Endothelial cell of umbilical vein (primary cell): ENCODE measurements around the gene LPP. TPM values are rescaled to one million over a fixed set of nuclear protein-coding genes. Genes with fewer than 3 reads are reported as not detected.
A peak's percentile ranks its signal among the peaks of the same experiment; 100 is the strongest.

ENCODE experiments used
- BruUV-seq: library from RNA; stranded (reverse); fragments of 400-500 nt; replicated peaks from 2 replicates; lab custom pipeline; 2021; lab: Mats Ljungman, UMichigan
- CTCF ChIA-PET: fragments of 300-600, 350-600 bp; sonication (Branson Sonifier 250); formaldehyde crosslinking; loops from one replicate; lab custom pipeline; 2021; ENCODE audit warnings: antibody characterized with exemption, inconsistent platforms; lab: Charles Lee
- POLR2A ChIA-PET: fragments of 300-600, 350-600 bp; sonication (Branson Sonifier 250); formaldehyde crosslinking; loops from one replicate; lab custom pipeline; 2021; ENCODE audit warnings: antibody characterized with exemption, inconsistent platforms; lab: Charles Lee
- DNase-seq: peaks from one replicate; pipeline ENCODE4 v3.0.0-alpha.2; 2011; ENCODE audit warnings: low read depth, low spot score
- FAIRE-seq: peaks from 2 replicates; lab custom pipeline; 2011; peaks lifted over from hg19 to GRCh38; lab: Jason Lieb, UNC
- H2AFZ ChIP-seq: 2 replicates; pipeline ENCODE4 v1.6.0; 2012; ENCODE audit warnings: low read depth, low read length, control low read depth, inconsistent platforms
- H3K27ac ChIP-seq: 2 replicates; pipeline ENCODE4 v1.5.1; 2011; ENCODE audit warnings: low read depth, mild to moderate bottlenecking, control low read depth, low read length, moderate library complexity; ENCODE audit not compliant: insufficient read depth
- H3K27me3 ChIP-seq, 2 experiments: 2 replicates each; pipeline versions ENCODE4 v1.6.0 to v1.6.1; 2011; ENCODE audit warnings: low read length in 2 of 2, mixed read lengths in 1 of 2; ENCODE audit not compliant: control insufficient read depth in 2 of 2, insufficient read depth in 2 of 2
- H3K36me3 ChIP-seq, 2 experiments: 2 replicates in 1 of 2; 3 replicates in 1 of 2; pipeline ENCODE4 v1.5.1; 2011; ENCODE audit warnings: low read length in 2 of 2, mild to moderate bottlenecking in 1 of 2, moderate library complexity in 1 of 2; ENCODE audit not compliant: control insufficient read depth in 2 of 2, insufficient read depth in 2 of 2; ENCODE audit errors: extremely low read depth in 1 of 2
- H3K4me1 ChIP-seq: 3 replicates; pipeline ENCODE4 v1.5.1; 2011; ENCODE audit warnings: mild to moderate bottlenecking, low read length; ENCODE audit not compliant: control insufficient read depth, insufficient read depth; ENCODE audit errors: extremely low read depth
- H3K4me2 ChIP-seq: 2 replicates; pipeline ENCODE4 v1.6.1; 2011; ENCODE audit warnings: low read length, control low read depth, mixed read lengths; ENCODE audit not compliant: insufficient read depth
- H3K4me3 ChIP-seq, 3 experiments: fragments of 200-600 bp in 1 of 3; sonication (generic), shearing (Covaris generic) in 1 of 3; replicated peaks in 1 of 3; 2 replicates each; pipeline ENCODE4 v1.5.1; 2011 to 2016; ENCODE audit warnings: control low read depth in 3 of 3, low read length in 3 of 3, mild to moderate bottlenecking in 2 of 3, inconsistent platforms in 1 of 3, low read depth in 1 of 3, moderate library complexity in 1 of 3; ENCODE audit not compliant: insufficient read depth in 1 of 3
- H3K79me2 ChIP-seq: 2 replicates; pipeline ENCODE4 v1.6.0; 2012; ENCODE audit warnings: low read length, inconsistent platforms; ENCODE audit not compliant: control insufficient read depth, insufficient read depth
- H3K9ac ChIP-seq: replicated peaks from 2 replicates; pipeline ENCODE3; 2011; ENCODE audit warnings: low read length, control low read depth; ENCODE audit not compliant: insufficient read depth; ENCODE audit errors: extremely low read depth
- H3K9me1 ChIP-seq: replicated peaks from 3 replicates; pipeline ENCODE4 v1.6.0; 2011; ENCODE audit warnings: mild to moderate bottlenecking, low read length; ENCODE audit not compliant: control insufficient read depth, insufficient read depth; ENCODE audit errors: extremely low read depth
- H3K9me3 ChIP-seq: replicated peaks from 2 replicates; pipeline ENCODE4 v1.5.1; 2012; ENCODE audit warnings: low read length, inconsistent platforms; ENCODE audit not compliant: control insufficient read depth, insufficient read depth
- H4K20me1 ChIP-seq: replicated peaks from 2 replicates; pipeline ENCODE3; 2011; ENCODE audit warnings: mild to moderate bottlenecking, low read length; ENCODE audit not compliant: control insufficient read depth, insufficient read depth; ENCODE audit errors: extremely low read depth
- EZH2 ChIP-seq: IDR thresholded peaks from 2 replicates; pipeline ENCODE4 v1.6.1; 2012; ENCODE audit warnings: borderline replicate concordance, low read depth, mild to moderate bottlenecking, moderate library complexity, low read length, inconsistent platforms; ENCODE audit not compliant: severe bottlenecking
- FOS ChIP-seq: IDR thresholded peaks from 2 replicates; pipeline ENCODE4 v1.6.1; 2011; ENCODE audit warnings: mild to moderate bottlenecking, low read length, moderate library complexity, borderline replicate concordance; ENCODE audit not compliant: insufficient read depth
- JUN ChIP-seq: IDR thresholded peaks from 2 replicates; pipeline ENCODE4 v1.6.1; 2011; ENCODE audit warnings: borderline replicate concordance, low read depth; ENCODE audit not compliant: insufficient read length, insufficient read depth
- POLR2A ChIP-seq: IDR thresholded peaks from 2 replicates; pipeline ENCODE4 v1.6.1; 2012; ENCODE audit warnings: low read depth, mild to moderate bottlenecking, control low read depth, low read length
- POLR2AphosphoS5 ChIP-seq: IDR thresholded peaks from 2 replicates; pipeline ENCODE4 v1.6.1; 2012; ENCODE audit warnings: low read depth, mild to moderate bottlenecking, control low read depth, low read length, moderate library complexity; ENCODE audit not compliant: insufficient read depth
- dilution Hi-C: fragments of 300-500 bp; cut with MboI; formaldehyde crosslinking; loops from one replicate; pipeline ENCODE4 v1.15.0; 2019; ENCODE audit warnings: low sequenced_read_pairs; ENCODE audit not compliant: extremely low pct_ligation_motif_present
- intact Hi-C: fragments of 100-400 bp; cut with micrococcal nuclease; formaldehyde crosslinking; loops from one replicate; pipeline ENCODE4 v1.10.0; 2022
- polyA plus RNA-seq, 4 experiments: library from polyadenylated mRNA; depleted of rRNA in 3 of 4; stranded (reverse) in 3 of 4; unstranded in 1 of 4; fragments of >200 nt; gene quantifications; 2 replicates each; pipeline versions ENCODE4 v1.2.1 to v1.2.3, GENCODE V29; 2011 to 2012; ENCODE audit warnings: missing spikeins in 1 of 4
- total RNA-seq: library from RNA; stranded (reverse); gene quantifications from 2 replicates; pipeline ENCODE4 v1.2.3, GENCODE V29; 2021
- TF ChIP-seq, protein P1 (sequence below), 2 donors: IDR thresholded peaks; 1 replicate in 1 of 2; 2 replicates in 1 of 2; pipeline ENCODE4 v1.5.1; 2011; ENCODE audit warnings: low read length in 2 of 2, mild to moderate bottlenecking in 2 of 2, moderate library complexity in 2 of 2, control low read depth in 1 of 2, inconsistent platforms in 1 of 2, low read depth in 1 of 2; ENCODE audit not compliant: insufficient read depth in 1 of 2; ENCODE audit errors: extremely low read depth in 1 of 2

Gene LPP
- total and polyA plus RNA-seq, 2 donors (not counting 3 experiments of a cell fraction or from before 2014, with no cell fraction given), result 16.9 to 153 TPM

DNA sequence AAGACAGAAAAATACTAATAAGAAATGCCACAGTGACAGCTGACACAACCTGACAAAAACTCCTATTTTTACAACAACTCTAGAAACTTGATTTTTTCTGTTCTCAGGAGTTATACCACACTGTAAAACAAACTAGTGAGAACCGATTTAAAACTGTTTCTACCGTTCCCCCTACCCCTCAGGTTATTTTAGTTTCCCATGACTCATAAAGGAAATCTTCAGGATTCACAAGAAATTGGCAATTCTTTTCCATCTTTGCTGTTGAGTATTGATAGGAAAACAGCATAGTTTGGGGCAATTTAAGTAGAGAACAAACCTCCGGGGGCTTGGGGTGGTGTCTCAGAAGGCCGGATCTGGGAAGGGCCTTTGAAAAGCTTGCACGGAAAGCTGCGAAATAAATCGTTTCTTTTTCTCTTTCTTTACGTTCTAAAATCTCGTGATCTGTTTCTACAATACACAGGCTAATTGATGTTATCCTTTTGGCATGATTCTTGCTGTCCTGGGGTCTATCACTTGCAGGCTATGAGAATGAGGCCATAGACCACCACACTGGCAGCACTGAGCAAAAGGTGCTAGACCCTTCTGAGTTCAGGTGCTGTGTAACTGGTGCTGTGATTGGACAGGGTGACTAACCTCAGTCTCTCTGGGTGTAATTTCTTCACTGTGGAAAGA is 89.3 kb downstream of the LPP start:
- H3K79me2 ChIP-seq, result peaks cover 13% of the 10 kb centered on the region
- peak; percentile 32 for DNase-seq
- CTCF ChIA-PET, result interaction anchor here (1.1 kb wide), 1 partner anchor 9 kb away, joined by 3 read pairs; no protein-coding TSS in a partner anchor

More for the DNA sequence above, 89.3 kb downstream of the LPP start:
- Histone ChIP-seq H3K9ac (no peak overlapping the region), H3K27ac (no peak overlapping the region), H3K36me3 (peaks cover 0 to 3% of the 10 kb centered on the region in 2 experiments), H3K4me1 (peaks cover 4% of the 10 kb centered on the region), H3K27me3 (no peaks in the 10 kb centered on the region), H4K20me1 (no peaks in the 10 kb centered on the region), H3K9me3 (no peaks in the 10 kb centered on the region), H3K4me3 (no peak overlapping the region), H3K9me1 (no peaks in the 10 kb centered on the region), H3K4me2 (no peak overlapping the region), H2AFZ (no peak overlapping the region)
- peak; percentile 50 for FAIRE-seq
- no peak for TF ChIP-seq POLR2A
- peak; percentile 12 for TF ChIP-seq JUN
- TF ChIP-seq POLR2AphosphoS5, result no peak
- TF ChIP-seq FOS, result no peak
- no peak for TF ChIP-seq EZH2
- TF ChIP-seq, protein P1, sequence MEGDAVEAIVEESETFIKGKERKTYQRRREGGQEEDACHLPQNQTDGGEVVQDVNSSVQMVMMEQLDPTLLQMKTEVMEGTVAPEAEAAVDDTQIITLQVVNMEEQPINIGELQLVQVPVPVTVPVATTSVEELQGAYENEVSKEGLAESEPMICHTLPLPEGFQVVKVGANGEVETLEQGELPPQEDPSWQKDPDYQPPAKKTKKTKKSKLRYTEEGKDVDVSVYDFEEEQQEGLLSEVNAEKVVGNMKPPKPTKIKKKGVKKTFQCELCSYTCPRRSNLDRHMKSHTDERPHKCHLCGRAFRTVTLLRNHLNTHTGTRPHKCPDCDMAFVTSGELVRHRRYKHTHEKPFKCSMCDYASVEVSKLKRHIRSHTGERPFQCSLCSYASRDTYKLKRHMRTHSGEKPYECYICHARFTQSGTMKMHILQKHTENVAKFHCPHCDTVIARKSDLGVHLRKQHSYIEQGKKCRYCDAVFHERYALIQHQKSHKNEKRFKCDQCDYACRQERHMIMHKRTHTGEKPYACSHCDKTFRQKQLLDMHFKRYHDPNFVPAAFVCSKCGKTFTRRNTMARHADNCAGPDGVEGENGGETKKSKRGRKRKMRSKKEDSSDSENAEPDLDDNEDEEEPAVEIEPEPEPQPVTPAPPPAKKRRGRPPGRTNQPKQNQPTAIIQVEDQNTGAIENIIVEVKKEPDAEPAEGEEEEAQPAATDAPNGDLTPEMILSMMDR (IDR thresholded peaks at IDR 0.05; ENCODE audit: extremely low read depth in 1 of 2, insufficient read depth in 1 of 2, low read depth in 1 of 2, low read length in 2 of 2), result no peak
- dilution Hi-C loops, result no loop called here
- no TSS peak for BruUV-seq
- intact Hi-C loops, result no loop called here
- POLR2A ChIA-PET, result no interaction called here
